ENCODE results near the gene TIMM23. TPM values are rescaled to one million over a fixed set of nuclear protein-coding genes. Genes with fewer than 3 reads are reported as not detected.

Gene TIMM23
- total and polyA plus RNA-seq, 2 donors (not counting 1 experiment from before 2014, with no cell fraction given) = 21.1 to 28.3 TPM

DNA sequence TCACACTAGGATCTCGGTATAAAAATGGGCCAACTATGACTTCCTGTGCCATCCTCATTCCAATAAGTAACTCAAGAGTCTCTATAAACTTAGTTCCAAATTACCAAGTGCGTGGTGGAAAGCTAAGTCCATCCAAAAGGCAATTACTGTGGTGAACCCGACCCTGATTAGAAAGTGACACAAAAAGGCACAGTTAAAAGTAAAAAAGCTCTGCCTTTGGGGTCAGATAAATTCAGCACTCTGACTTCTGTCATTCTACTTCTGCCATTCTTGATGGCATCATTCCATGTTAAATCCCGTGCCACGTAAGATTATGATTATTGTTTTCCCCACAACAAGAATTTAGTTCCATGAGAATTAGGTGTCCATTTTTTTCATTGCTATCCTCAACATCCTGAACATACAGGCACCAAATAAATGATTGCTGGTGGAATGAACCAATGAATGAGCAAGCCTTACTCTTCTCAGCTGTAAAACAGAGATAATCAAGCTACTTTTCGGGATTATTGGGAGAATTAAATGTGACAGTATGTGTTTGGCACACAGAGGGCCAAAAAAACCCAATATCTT, 57.3 kb downstream of the TIMM23 start:
- Histone ChIP-seq H3K4me1 (ENCODE audit: control insufficient read depth in 2 of 2, insufficient read depth in 2 of 2, low read length in 2 of 2) (peaks cover 26 to 38% of the 10 kb centered on the region in 2 donors), H3K36me3 (replicated peaks in 1 of 2; ENCODE audit: control extremely low read depth in 1 of 2, control insufficient read depth in 1 of 2, extremely low read depth in 1 of 2, insufficient read depth in 2 of 2, low read length in 1 of 2) (peaks cover 0 to 15% of the 10 kb centered on the region in 2 experiments), H3K9me3 (ENCODE audit: control extremely low read depth in 1 of 3, control insufficient read depth in 2 of 3, insufficient read depth in 1 of 3, low read length in 2 of 3) (no peaks in the 10 kb centered on the region), H4K20me1 (ENCODE audit: control insufficient read depth, insufficient read depth, low read length, poor library complexity, severe bottlenecking) (peaks cover 58% of the 10 kb centered on the region), H3K79me2 (ENCODE audit: control insufficient read depth, insufficient read depth, low read length) (peaks cover 59% of the 10 kb centered on the region), H2AFZ (ENCODE audit: insufficient read depth, low read depth, low read length, poor library complexity, severe bottlenecking) (peak overlapping the region; percentile 81), H3K4me3 (ENCODE audit: control extremely low read depth in 1 of 5, extremely low read depth in 1 of 5, insufficient read depth in 1 of 5, low read depth in 2 of 5, low read length in 4 of 5) (peak overlapping the region; percentile 57 to 97 (median 96)), H3K9ac (ENCODE audit: low read length) (peak overlapping the region; percentile 96), H3K27me3 (replicated peaks in 1 of 4; ENCODE audit: control extremely low read depth in 1 of 4, control insufficient read depth in 3 of 4, insufficient read depth in 4 of 4, low read length in 3 of 4) (no peaks in the 10 kb centered on the region), H3K27ac (ENCODE audit: low read length in 2 of 2) (peak overlapping the region; percentile 80 to 97), H3K4me2 (replicated peaks; ENCODE audit: low read depth, low read length, poor library complexity, severe bottlenecking) (peak overlapping the region; percentile 88)
- no peak for DNase-seq
- WGBS (ENCODE audit: insufficient coverage) = 51% methylated on average over 2 of the region's 6 CpGs
- H3K27me3 Mint-ChIP-seq = no peaks in the 10 kb centered on the region
- no peak for TF ChIP-seq EZH2 (IDR thresholded peaks at IDR 0.05; ENCODE audit: borderline replicate concordance, insufficient read depth, low read depth, low read length, poor library complexity, severe bottlenecking)
- TF ChIP-seq, protein P1, sequence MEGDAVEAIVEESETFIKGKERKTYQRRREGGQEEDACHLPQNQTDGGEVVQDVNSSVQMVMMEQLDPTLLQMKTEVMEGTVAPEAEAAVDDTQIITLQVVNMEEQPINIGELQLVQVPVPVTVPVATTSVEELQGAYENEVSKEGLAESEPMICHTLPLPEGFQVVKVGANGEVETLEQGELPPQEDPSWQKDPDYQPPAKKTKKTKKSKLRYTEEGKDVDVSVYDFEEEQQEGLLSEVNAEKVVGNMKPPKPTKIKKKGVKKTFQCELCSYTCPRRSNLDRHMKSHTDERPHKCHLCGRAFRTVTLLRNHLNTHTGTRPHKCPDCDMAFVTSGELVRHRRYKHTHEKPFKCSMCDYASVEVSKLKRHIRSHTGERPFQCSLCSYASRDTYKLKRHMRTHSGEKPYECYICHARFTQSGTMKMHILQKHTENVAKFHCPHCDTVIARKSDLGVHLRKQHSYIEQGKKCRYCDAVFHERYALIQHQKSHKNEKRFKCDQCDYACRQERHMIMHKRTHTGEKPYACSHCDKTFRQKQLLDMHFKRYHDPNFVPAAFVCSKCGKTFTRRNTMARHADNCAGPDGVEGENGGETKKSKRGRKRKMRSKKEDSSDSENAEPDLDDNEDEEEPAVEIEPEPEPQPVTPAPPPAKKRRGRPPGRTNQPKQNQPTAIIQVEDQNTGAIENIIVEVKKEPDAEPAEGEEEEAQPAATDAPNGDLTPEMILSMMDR (IDR thresholded peaks at IDR 0.05) = no peak
- H3K4me3 Mint-ChIP-seq = peak overlapping the region; percentile 95
- ATAC-seq (ENCODE audit: low read depth) = no peak
- H3K27ac Mint-ChIP-seq = peak overlapping the region; percentile 91
- intact Hi-C loops (cut with micrococcal nuclease) = loop anchor here (1.0 to 5.0 kb wide), 7 partner anchors 57 to 779 kb away; partner anchors contain the start of gene TIMM23
- POLR2A ChIA-PET = interaction anchor here (0.8 kb wide), 1 partner anchor 779 kb away, joined by 3 read pairs; no protein-coding TSS in a partner anchor
- H3K4me1 Mint-ChIP-seq = peaks cover 51% of the 10 kb centered on the region
- CTCF ChIA-PET = interaction anchor here (0.7 to 3.2 kb wide), 9 partner anchors 10 to 794 kb away, joined by 3 to 20 read pairs (median 4); no protein-coding TSS in a partner anchor
- H3K9me3 Mint-ChIP-seq (ENCODE audit: insufficient read depth) = no peaks in the 10 kb centered on the region

Measured in B cell (primary cell).